Breast epithelium (tissue), 3 donors: ENCODE results near the gene MFN2.

Experiments
- POLR2A ChIP-seq: fragments of 450-650 bp; IDR thresholded peaks from one replicate; pipeline ENCODE4 v1.6.1; 2016; ENCODE audit warnings: antibody characterized with exemption, mild to moderate bottlenecking, moderate library complexity
- POLR2AphosphoS5 ChIP-seq, 3 donors: sonication (generic); formaldehyde crosslinking; IDR thresholded peaks; one replicate each; pipeline ENCODE4 v1.6.1; 2017; ENCODE audit warnings: antibody characterized with exemption in 3 of 3
- TF ChIP-seq, protein P1 (sequence below), 3 donors: fragments of 450-650 bp; IDR thresholded peaks; one replicate each; pipeline ENCODE4 v1.5.1; 2016 to 2017; ENCODE audit warnings: antibody characterized with exemption in 3 of 3, mild to moderate bottlenecking in 3 of 3, moderate library complexity in 3 of 3

DNA sequence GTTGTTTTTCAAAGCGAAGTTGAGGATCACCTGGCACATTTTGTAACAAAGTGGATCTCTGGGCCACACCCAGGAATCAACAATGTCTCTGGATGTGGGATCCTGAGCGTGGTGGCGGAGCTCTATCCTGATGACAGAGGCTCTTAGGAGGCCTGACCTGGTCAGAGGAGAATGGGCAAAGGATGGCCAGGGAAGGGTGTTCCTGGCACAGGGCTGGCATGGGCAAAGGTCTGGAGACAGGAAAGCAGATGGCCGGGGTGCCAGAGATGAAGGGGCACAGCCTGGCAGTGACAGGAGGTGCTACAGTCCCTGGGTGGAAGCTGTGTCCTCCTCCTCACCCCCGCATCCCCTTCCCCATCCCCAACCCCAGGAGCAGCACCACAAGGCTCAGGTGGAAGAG lies 20.0 kb upstream of the MFN2 start:
- no peak for TF ChIP-seq POLR2AphosphoS5 (IDR thresholded peaks at IDR 0.05)
- TF ChIP-seq, protein P1, sequence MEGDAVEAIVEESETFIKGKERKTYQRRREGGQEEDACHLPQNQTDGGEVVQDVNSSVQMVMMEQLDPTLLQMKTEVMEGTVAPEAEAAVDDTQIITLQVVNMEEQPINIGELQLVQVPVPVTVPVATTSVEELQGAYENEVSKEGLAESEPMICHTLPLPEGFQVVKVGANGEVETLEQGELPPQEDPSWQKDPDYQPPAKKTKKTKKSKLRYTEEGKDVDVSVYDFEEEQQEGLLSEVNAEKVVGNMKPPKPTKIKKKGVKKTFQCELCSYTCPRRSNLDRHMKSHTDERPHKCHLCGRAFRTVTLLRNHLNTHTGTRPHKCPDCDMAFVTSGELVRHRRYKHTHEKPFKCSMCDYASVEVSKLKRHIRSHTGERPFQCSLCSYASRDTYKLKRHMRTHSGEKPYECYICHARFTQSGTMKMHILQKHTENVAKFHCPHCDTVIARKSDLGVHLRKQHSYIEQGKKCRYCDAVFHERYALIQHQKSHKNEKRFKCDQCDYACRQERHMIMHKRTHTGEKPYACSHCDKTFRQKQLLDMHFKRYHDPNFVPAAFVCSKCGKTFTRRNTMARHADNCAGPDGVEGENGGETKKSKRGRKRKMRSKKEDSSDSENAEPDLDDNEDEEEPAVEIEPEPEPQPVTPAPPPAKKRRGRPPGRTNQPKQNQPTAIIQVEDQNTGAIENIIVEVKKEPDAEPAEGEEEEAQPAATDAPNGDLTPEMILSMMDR (IDR thresholded peaks at IDR 0.05): no peak
- no peak for TF ChIP-seq POLR2A
